IPS-15b (cell line): ENCODE results near the gene CT45A9.
"Not testable (repeated sequence)": the region's sequence is repeated elsewhere in the genome, so short reads cannot be mapped to it uniquely, and the experiment has no call there.

Experiments
- H3K27me3 ChIP-seq: one replicate; pipeline ENCODE4 v1.6.1; 2013; ENCODE audit warnings: low read length; ENCODE audit not compliant: control insufficient read depth, insufficient read depth
- H3K36me3 ChIP-seq: one replicate; pipeline ENCODE4 v1.6.1; 2013; ENCODE audit warnings: low read length; ENCODE audit not compliant: control insufficient read depth, insufficient read depth
- H3K4me1 ChIP-seq: one replicate; pipeline ENCODE4 v1.6.1; 2013; ENCODE audit warnings: mild to moderate bottlenecking, low read length; ENCODE audit not compliant: control insufficient read depth, insufficient read depth
- H3K4me3 ChIP-seq: one replicate; pipeline ENCODE4 v1.5.1; 2013; ENCODE audit warnings: low read depth, low read length
- H3K9ac ChIP-seq: one replicate; pipeline ENCODE4 v1.6.1; 2013; ENCODE audit warnings: low read depth, mild to moderate bottlenecking, low read length
- H3K9me3 ChIP-seq: one replicate; pipeline ENCODE4 v1.6.1; 2013; ENCODE audit warnings: mild to moderate bottlenecking, low read length; ENCODE audit not compliant: control insufficient read depth, insufficient read depth

CT45A9 gene, protein sequence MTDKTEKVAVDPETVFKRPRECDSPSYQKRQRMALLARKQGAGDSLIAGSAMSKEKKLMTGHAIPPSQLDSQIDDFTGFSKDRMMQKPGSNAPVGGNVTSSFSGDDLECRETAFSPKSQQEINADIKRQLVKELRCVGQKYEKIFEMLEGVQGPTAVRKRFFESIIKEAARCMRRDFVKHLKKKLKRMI

DNA sequence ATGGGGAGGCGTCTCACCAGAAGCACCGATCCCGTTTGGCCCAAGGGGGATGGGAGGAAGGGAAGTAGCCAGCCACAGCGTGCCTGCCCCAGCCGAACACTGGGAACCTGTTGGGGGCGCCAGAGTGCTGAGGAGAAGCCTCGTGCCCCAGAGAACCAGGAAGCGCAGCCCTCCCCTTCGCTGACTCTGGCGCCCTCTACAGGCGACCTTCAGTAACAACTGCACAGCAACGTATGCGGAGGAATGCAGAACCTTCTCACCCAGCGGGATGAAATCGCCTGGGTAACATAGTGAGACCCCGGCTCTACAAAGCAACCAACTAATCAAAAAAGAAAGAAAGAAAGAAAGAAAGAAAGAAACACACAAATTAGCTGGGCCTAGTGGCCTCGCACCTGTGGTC, at the start of gene CT45A9:
TSS of gene CT45A9 (minus strand) at position 101 of the 400 bp plus-strand sequence. CDS start 3,751 bp downstream, outside the sequence.
- H3K9ac ChIP-seq, H3K27me3 ChIP-seq, H3K4me1 ChIP-seq: not testable (repeated sequence)

DNA sequence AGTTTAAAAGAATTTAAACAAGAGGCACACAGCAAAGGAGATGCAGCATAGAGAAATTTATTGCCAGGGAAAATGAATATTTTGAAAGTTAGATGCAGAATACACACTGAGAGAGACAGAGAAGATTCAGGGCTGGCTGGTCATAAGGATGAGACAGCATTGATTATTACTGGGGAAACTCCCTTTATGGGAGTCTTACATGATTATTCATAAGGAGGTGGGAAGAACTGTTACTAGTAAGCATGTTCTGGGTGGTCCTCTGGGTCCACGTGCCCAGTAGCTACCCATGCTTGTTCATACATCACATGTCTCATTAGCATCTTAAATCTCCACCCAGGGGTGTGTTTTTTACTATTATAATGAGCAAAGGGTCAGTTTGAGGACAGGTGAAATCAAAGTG, 48.9 kb upstream of the CT45A9 start:
- not testable (repeated sequence) for H3K4me3 ChIP-seq, H3K27me3 ChIP-seq, H3K36me3 ChIP-seq, H3K4me1 ChIP-seq, H3K9ac ChIP-seq, H3K9me3 ChIP-seq

More for the DNA sequence above, at the start of gene CT45A9:
- H3K4me3 ChIP-seq, H3K9me3 ChIP-seq, H3K36me3 ChIP-seq: not testable (repeated sequence)

DNA sequence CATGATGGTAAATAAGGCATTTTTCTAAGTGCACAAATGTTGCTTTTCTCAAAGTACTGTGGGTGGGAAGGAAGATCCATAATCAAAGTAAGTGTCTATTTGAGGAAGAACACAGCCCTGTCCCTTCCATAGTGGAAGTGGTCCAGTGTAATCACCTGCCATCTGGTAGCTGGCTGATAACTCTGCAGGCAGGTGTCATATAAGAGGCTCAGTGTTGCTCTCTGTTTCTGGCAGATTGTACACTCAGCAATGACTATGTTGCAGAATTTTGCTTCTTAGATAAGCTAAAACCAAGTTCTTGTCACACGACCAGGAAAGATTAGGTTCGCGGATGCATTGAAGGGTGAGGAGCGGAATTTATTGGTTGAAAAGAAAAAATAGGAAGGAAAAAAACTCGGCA, 42.8 kb upstream of the CT45A9 start:
- Histone ChIP-seq H3K9ac (no peak overlapping the region), H3K27me3 (no peaks in the 10 kb centered on the region), H3K9me3 (no peaks in the 10 kb centered on the region), H3K4me1 (no peaks in the 10 kb centered on the region), H3K36me3 (no peaks in the 10 kb centered on the region), H3K4me3 (no peak overlapping the region)

DNA sequence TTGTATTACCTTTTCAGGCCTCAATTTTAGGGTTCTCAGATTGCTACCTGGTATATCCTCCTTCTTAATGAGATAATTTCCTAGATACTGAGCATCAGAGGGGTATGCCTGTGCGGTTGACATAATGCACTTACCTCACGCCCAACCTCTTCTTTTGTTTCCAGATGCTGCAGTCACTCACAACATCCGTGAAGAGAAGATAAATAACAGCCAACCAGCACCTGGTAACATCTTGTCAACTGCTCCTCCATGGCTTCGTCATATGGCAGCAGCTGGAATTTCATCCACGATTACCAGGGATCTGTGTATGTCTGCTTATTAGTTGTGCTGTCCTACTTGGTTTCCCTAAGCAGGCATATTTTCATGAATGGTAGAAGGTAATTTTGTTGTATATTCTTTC, 38.6 kb upstream of the CT45A9 start:
- H3K4me1 ChIP-seq: no peaks in the 10 kb centered on the region
- no peaks in the 10 kb centered on the region for H3K36me3 ChIP-seq
- H3K9me3 ChIP-seq: no peaks in the 10 kb centered on the region
- H3K4me3 ChIP-seq: no peak overlapping the region
- H3K9ac ChIP-seq: no peak overlapping the region
- H3K27me3 ChIP-seq: no peaks in the 10 kb centered on the region

DNA sequence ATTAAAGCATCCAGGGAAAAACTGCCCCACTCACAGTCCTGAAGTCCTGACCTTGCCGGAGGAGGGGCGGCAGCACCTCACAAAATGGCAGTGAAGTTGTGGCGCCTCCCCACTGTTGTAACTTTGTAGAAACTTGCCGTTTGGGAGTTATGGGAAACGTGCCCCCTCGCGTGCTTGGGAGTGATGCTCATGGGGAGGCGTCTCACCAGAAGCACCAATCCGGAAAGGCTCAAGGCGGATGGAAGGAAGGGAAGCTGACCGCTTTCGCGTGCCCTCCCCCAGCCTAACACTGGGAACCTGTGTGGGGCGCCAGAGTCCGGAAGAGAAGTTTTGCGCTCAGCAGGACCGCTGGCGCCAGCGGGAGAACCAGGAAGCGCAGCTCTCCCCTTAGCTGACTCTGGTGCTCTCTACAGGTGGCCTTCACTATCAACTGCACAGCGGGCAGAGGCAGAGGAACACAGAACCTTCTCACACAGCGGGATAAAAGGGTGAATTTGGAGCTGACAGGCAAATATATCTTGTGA, 21.7 kb upstream of the CT45A9 start, which contains the start of the genes CT45A10 and SAGE1:
TSS of gene CT45A10 (minus strand) at position 151 of the 524 bp plus-strand sequence. CDS start 8,100 bp downstream, outside the sequence.
TSS of gene SAGE1 (plus strand) at position 423 of the 524 bp plus-strand sequence. CDS start 2,527 bp downstream, outside the sequence.
- H3K9ac ChIP-seq: no peak within 1 kb of the TSS
- no peaks in the 10 kb centered on the region for H3K27me3 ChIP-seq
- H3K4me3 ChIP-seq: no peak within 1 kb of the TSS
- H3K4me1 ChIP-seq: no peaks in the 10 kb centered on the region
- peaks cover 9% of the 10 kb centered on the region for H3K9me3 ChIP-seq
- no peaks in the 10 kb centered on the region for H3K36me3 ChIP-seq

DNA sequence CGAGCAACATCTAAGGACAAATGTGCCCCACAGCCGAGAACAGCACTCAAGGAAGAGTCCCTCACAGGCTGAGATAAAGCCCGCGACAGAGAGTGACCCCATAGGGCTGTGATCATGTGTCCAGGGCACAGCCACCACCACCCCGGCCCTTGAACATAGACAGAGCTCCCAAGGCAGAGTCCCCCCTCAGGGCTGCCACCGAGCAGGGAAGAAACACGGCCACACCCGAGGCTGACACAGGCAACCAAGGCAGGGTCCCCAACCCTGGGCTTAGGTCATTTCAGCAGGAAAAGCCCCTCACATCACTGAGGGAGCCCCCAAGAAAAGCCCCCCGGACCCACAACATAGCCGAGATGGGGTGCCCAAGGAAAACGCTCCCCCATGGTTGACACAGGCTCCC, 21.2 kb upstream of the CT45A9 start:
- Histone ChIP-seq H3K4me1 (no peaks in the 10 kb centered on the region), H3K4me3 (no peak overlapping the region), H3K27me3 (no peaks in the 10 kb centered on the region), H3K9me3 (peaks cover 9% of the 10 kb centered on the region), H3K9ac (no peak overlapping the region), H3K36me3 (no peaks in the 10 kb centered on the region)

DNA sequence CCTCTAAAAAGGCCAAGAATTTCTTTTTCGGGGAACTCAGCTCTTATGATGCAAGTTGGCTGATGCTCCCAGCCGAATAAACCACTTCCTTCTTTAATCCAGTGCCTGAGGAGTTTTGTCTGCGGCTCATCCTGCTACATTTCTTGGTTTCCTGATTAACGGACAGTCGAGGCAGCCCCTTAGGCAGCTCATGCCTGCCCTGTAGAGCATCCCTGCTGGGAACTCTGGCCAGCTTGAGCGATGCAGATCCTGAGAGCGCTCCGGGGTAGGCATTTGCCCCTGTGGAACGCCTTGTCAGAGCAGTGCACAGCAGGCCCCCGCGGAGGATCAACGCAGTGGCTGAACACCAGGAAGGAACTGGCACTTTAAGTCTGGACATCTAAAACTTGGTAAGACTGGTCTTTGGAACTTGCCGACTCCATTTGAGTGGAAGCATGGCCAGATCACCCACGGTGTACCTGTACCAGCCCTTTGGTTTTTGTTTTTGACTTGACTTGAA, 18.5 kb upstream of the CT45A9 start:
- no peak overlapping the region for H3K9ac ChIP-seq
- H3K4me1 ChIP-seq: no peaks in the 10 kb centered on the region
- H3K9me3 ChIP-seq: peaks cover 9% of the 10 kb centered on the region
- no peak overlapping the region for H3K4me3 ChIP-seq
- H3K27me3 ChIP-seq: no peaks in the 10 kb centered on the region
- no peaks in the 10 kb centered on the region for H3K36me3 ChIP-seq

DNA sequence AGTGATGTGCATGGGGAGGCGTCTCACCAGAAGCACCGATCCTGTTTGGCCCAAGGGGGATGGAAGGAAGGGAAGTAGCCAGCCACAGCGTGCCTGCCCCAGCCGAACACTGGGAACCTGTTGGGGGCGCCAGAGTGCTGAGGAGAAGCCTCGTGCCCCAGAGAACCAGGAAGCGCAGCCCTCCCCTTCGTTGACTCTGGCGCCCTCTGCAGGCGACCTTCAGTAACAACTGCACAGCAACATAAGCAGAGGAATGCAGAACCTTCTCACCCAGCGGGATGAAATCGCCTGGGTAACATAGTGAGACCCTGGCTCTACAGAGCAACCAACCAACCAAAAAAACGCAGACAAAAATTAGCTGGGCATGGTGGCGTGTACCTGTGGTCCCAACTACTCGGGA, 17.4 kb upstream of the CT45A9 start:
- H3K36me3 ChIP-seq, H3K9ac ChIP-seq, H3K4me1 ChIP-seq, H3K4me3 ChIP-seq, H3K9me3 ChIP-seq, H3K27me3 ChIP-seq: not testable (repeated sequence)

DNA sequence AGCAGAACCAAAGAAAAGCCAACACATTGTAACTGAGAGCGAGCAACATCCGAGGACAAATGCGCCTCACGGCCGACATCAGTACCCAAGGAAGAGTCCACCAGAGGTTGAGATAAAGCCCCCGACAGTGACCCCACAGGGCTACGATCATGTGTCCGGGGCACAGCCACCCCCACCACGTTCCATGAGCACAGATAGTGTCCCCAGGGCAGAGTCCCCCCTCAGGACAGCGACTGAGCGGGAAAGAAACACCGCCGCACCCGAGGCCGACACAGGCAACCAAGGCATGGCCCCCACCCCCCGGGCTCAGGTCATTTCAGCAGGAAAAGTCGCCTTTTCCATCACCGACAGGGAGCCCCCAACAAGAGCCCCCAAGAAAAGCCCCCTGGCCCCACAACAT, 16.6 kb upstream of the CT45A9 start:
- H3K9ac ChIP-seq, H3K36me3 ChIP-seq: not testable (repeated sequence)

DNA sequence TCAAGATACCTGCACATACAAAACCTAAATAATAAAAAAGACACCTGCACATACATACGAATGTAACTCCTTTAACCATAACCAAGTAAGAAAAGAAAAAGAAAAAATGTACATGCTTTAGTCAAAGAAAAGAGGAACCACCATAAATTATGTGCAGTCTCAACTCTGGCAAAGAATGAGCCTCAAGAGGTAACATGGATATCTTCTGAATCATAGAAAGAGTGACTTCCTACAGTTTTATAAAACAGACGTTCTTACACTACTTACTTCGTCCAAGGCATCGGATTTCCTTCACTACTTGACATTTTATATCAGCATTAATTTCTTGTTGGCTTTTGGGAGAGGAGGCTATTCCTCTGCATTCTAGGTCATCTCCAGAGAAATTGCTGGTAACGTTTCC, 11.1 kb upstream of the CT45A9 start:
- H3K36me3 ChIP-seq, H3K9ac ChIP-seq, H3K4me1 ChIP-seq, H3K9me3 ChIP-seq, H3K27me3 ChIP-seq, H3K4me3 ChIP-seq: not testable (repeated sequence)

More for the DNA sequence above, 16.6 kb upstream of the CT45A9 start:
- not testable (repeated sequence) for H3K4me3 ChIP-seq, H3K27me3 ChIP-seq, H3K4me1 ChIP-seq, H3K9me3 ChIP-seq

DNA sequence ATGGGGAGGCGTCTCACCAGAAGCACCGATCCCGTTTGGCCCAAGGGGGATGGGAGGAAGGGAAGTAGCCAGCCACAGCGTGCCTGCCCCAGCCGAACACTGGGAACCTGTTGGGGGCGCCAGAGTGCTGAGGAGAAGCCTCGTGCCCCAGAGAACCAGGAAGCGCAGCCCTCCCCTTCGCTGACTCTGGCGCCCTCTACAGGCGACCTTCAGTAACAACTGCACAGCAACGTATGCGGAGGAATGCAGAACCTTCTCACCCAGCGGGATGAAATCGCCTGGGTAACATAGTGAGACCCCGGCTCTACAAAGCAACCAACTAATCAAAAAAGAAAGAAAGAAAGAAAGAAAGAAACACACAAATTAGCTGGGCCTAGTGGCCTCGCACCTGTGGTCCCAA, 17.2 kb downstream of the CT45A9 start, which contains the start of gene CT45A8:
TSS of gene CT45A8 (minus strand) at position 101 of the 400 bp plus-strand sequence. CDS start 3,755 bp downstream, outside the sequence.
- H3K36me3 ChIP-seq, H3K27me3 ChIP-seq, H3K9ac ChIP-seq, H3K4me3 ChIP-seq, H3K9me3 ChIP-seq, H3K4me1 ChIP-seq: not testable (repeated sequence)

DNA sequence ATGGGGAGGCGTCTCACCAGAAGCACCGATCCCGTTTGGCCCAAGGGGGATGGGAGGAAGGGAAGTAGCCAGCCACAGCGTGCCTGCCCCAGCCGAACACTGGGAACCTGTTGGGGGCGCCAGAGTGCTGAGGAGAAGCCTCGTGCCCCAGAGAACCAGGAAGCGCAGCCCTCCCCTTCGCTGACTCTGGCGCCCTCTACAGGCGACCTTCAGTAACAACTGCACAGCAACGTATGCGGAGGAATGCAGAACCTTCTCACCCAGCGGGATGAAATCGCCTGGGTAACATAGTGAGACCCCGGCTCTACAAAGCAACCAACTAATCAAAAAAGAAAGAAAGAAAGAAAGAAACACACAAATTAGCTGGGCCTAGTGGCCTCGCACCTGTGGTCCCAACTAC, 34.4 kb downstream of the CT45A9 start, which contains the start of gene CT45A7:
TSS of gene CT45A7 (minus strand) at position 101 of the 400 bp plus-strand sequence. CDS start 3,747 bp downstream, outside the sequence.
- not testable (repeated sequence) for H3K36me3 ChIP-seq, H3K9me3 ChIP-seq, H3K4me1 ChIP-seq, H3K9ac ChIP-seq, H3K4me3 ChIP-seq, H3K27me3 ChIP-seq
